Hepatocyte (in vitro differentiated cells): Measurements from ENCODE around the gene CT47C1. TPM values are rescaled to one million over a fixed set of nuclear protein-coding genes. Genes with fewer than 3 reads are reported as not detected.
"Not testable (repeated sequence)": the region's sequence is repeated elsewhere in the genome, so short reads cannot be mapped to it uniquely, and the experiment has no call there.

Experiments used
- DNase-seq: peaks from one replicate; pipeline ENCODE4 v3.0.0-alpha.2; 2016; ENCODE audit warnings: low spot score
- H2AFZ ChIP-seq: fragments of 200-600 bp; sonication (generic); 2 replicates; pipeline ENCODE4 v1.6.0; 2016; ENCODE audit warnings: antibody characterized with exemption, mild to moderate bottlenecking
- H3K27ac ChIP-seq: fragments of 200-600 bp; sonication (generic); 2 replicates; pipeline ENCODE4 v1.5.1; 2016; ENCODE audit warnings: mild to moderate bottlenecking
- H3K27me3 ChIP-seq: fragments of 200-600 bp; sonication (generic); 2 replicates; pipeline ENCODE4 v1.6.1; 2016
- H3K36me3 ChIP-seq: fragments of 200-600 bp; sonication (generic); replicated peaks from 2 replicates; pipeline ENCODE4 v1.5.1; 2016; ENCODE audit warnings: low read depth; ENCODE audit not compliant: insufficient read depth
- H3K4me1 ChIP-seq: fragments of 200-600 bp; sonication (generic); 2 replicates; pipeline ENCODE4 v1.5.1; 2016; ENCODE audit warnings: mild to moderate bottlenecking, moderate library complexity; ENCODE audit not compliant: insufficient read depth
- H3K4me2 ChIP-seq: fragments of 200-600 bp; sonication (generic); 2 replicates; pipeline ENCODE4 v1.6.0; 2016
- H3K4me3 ChIP-seq: fragments of 200-600 bp; sonication (generic); 2 replicates; pipeline ENCODE4 v1.5.1; 2016; ENCODE audit warnings: mild to moderate bottlenecking
- H3K79me2 ChIP-seq: fragments of 200-600 bp; sonication (generic); 2 replicates; pipeline ENCODE4 v1.6.0; 2017; ENCODE audit warnings: mild to moderate bottlenecking
- H3K9me2 ChIP-seq: fragments of 200-600 bp; sonication (generic); replicated peaks from 2 replicates; pipeline ENCODE4 v1.6.0; 2017; ENCODE audit warnings: mild to moderate bottlenecking; ENCODE audit not compliant: insufficient read depth
- H3K9me3 ChIP-seq: fragments of 200-600 bp; sonication (generic); 2 replicates; pipeline ENCODE4 v1.5.1; 2016; ENCODE audit warnings: low read depth, mild to moderate bottlenecking
- H4K20me1 ChIP-seq: fragments of 200-600 bp; sonication (generic); 2 replicates; pipeline ENCODE4 v1.6.0; 2016; ENCODE audit warnings: mild to moderate bottlenecking; ENCODE audit not compliant: insufficient read depth, poor library complexity, severe bottlenecking
- CTCF ChIP-seq: fragments of 200-600 bp; sonication (generic); IDR thresholded peaks from 2 replicates; pipeline ENCODE4 v1.5.1; 2016; ENCODE audit warnings: antibody characterized with exemption, mild to moderate bottlenecking; ENCODE audit not compliant: poor library complexity
- EZH2 ChIP-seq: fragments of 200-600 bp; sonication (generic); IDR thresholded peaks from 2 replicates; pipeline ENCODE4 v1.6.1; 2016; ENCODE audit warnings: antibody characterized with exemption, mild to moderate bottlenecking, borderline replicate concordance
- EZH2phosphoT487 ChIP-seq: fragments of 200-600 bp; sonication (generic); IDR thresholded peaks from one replicate; pipeline ENCODE4 v1.6.1; 2018; ENCODE audit warnings: antibody characterized with exemption, mild to moderate bottlenecking, low read depth, moderate library complexity; ENCODE audit not compliant: unreplicated experiment, severe bottlenecking
- WGBS: methylation state at CpG from one replicate; pipeline ENCODE4 v1.1.6; 2016; ENCODE audit warnings: low lambda C conversion rate; ENCODE audit errors: missing lambda C conversion rate; 5-methylcytosine and 5-hydroxymethylcytosine counted together
- polyA plus RNA-seq: library from polyadenylated mRNA; unstranded; fragments of >200 nt; fragmentation: Nextera tagmentation; extraction: Ambion mirVana; gene quantifications from 2 replicates; pipeline ENCODE4 v1.2.1, GENCODE V29; 2016
- total RNA-seq: library from RNA; depleted of rRNA; stranded (reverse); fragments of >200 nt; gene quantifications from 2 replicates; pipeline ENCODE4 v1.2.3, GENCODE V29; 2014

The CT47C1 gene
- total RNA-seq (not detected in 2 replicates), polyA plus RNA-seq (not detected in 2 replicates)

- Histone ChIP-seq H4K20me1 (no peaks in the 10 kb centered on the region), H3K9me3 (no peaks in the 10 kb centered on the region)
- DNase-seq = no peak
Observed at GRCh38 chrX:119072744-119073143, at the start of gene CT47C1. Gene CT47C1, plus strand, starts transcription at chrX:119072993. Its CDS starts 233 bp downstream, at chrX:119073226.

GRCh38 chrX:119025900-119026299 lies 46.9 kb upstream of the CT47C1 start:
- H3K4me1 ChIP-seq = no peaks in the 10 kb centered on the region
- no peak overlapping the region for H3K4me2 ChIP-seq
- H2AFZ ChIP-seq = no peak overlapping the region
- no peaks in the 10 kb centered on the region for H3K27me3 ChIP-seq
- no peaks in the 10 kb centered on the region for H3K9me2 ChIP-seq
- H4K20me1 ChIP-seq = no peaks in the 10 kb centered on the region
- TF ChIP-seq EZH2 = no peak
- no peak for TF ChIP-seq EZH2phosphoT487
- no peak for TF ChIP-seq CTCF
- 87% methylated on average over 5 of the region's 5 CpGs for WGBS
- no peak overlapping the region for H3K4me3 ChIP-seq
- H3K9me3 ChIP-seq = no peaks in the 10 kb centered on the region
- no peaks in the 10 kb centered on the region for H3K36me3 ChIP-seq
- no peak overlapping the region for H3K27ac ChIP-seq
- H3K79me2 ChIP-seq = no peaks in the 10 kb centered on the region
- no peak for DNase-seq

More at GRCh38 chrX:119072744-119073143, at the start of gene CT47C1:
- H3K36me3 ChIP-seq = no peaks in the 10 kb centered on the region
- H3K4me2 ChIP-seq = no peak within 1 kb of the TSS
- H3K4me1 ChIP-seq = no peaks in the 10 kb centered on the region
- WGBS = 84% methylated on average over 6 of the region's 6 CpGs
- no peak within 1 kb of the TSS for H2AFZ ChIP-seq
- no peak within 1 kb of the TSS for H3K4me3 ChIP-seq
- no peak within 1 kb of the TSS for H3K27ac ChIP-seq
- no peak for TF ChIP-seq CTCF
- no peak for TF ChIP-seq EZH2phosphoT487
- TF ChIP-seq EZH2 = no peak
- no peaks in the 10 kb centered on the region for H3K9me2 ChIP-seq
- no peaks in the 10 kb centered on the region for H3K79me2 ChIP-seq
- no peaks in the 10 kb centered on the region for H3K27me3 ChIP-seq

- H4K20me1 ChIP-seq, H3K9me2 ChIP-seq, H3K27me3 ChIP-seq, H3K79me2 ChIP-seq, H3K4me3 ChIP-seq, H3K4me2 ChIP-seq, H3K4me1 ChIP-seq, H2AFZ ChIP-seq, H3K9me3 ChIP-seq, DNase-seq, H3K36me3 ChIP-seq, H3K27ac ChIP-seq: not testable (repeated sequence)
- WGBS = 89% methylated on average over 2 of the region's 2 CpGs
Observed at GRCh38 chrX:119026344-119026743, 46.4 kb upstream of the CT47C1 start.

- H3K79me2 ChIP-seq, H3K27ac ChIP-seq, H3K4me2 ChIP-seq, H3K27me3 ChIP-seq, H4K20me1 ChIP-seq, H3K9me2 ChIP-seq, H3K4me3 ChIP-seq, H2AFZ ChIP-seq, DNase-seq, H3K36me3 ChIP-seq, H3K4me1 ChIP-seq, H3K9me3 ChIP-seq: not testable (repeated sequence)
- 86% methylated on average over 28 of the region's 28 CpGs for WGBS
Observed at GRCh38 chrX:119027960-119028732, 44.6 kb upstream of the CT47C1 start.
